ENCODE measurements around the gene PRKAR1B. TPM values are rescaled to one million over a fixed set of nuclear protein-coding genes. Genes with fewer than 3 reads are reported as not detected.
A peak's percentile ranks its signal among the peaks of the same experiment; 100 is the strongest.
"Not testable (repeated sequence)": the region's sequence is repeated elsewhere in the genome, so short reads cannot be mapped to it uniquely, and the experiment has no call there.

Gene PRKAR1B
- total RNA-seq, 2 donors from 2014 or later = 2.0 to 3.4 TPM

DNA sequence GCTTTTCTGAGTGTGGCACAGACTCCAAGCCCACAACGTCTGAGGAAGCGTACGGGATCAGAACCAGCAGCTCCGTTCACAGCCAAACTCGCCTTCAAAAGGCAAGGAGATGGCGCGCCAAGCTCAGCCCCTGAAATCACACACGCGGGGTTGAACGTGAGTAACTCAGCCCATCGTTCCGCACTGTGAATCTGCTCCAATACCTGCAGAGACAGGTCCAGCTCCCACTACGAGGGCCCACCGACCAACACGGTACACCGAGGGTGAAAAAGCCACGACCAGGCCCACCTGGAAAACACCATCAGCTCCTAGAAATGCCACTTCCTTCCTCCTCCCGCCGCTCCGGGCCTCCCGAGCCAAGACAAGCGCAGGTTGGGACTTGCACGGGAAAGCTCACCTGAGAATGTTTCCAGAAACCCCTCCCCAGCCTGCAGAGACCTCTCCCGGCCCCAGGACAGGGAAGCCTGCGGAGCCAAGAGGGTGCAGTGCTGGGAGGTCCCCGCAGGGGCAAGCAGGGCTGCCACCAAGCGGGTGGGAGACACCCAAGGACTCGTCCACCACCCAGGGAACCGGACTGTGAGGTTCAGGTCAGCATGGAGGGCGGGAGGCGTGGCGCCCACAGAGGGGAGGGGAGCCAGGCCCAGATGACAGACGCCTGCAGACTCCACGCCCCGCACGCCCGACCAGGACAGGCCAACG lies 113.5 kb downstream of the PRKAR1B start:
- H3K9me3 ChIP-seq = no peaks in the 10 kb centered on the region
- no peak overlapping the region for H3K4me3 ChIP-seq
- ATAC-seq (no peak), DNase-seq (no peak)
- H3K27me3 ChIP-seq = no peaks in the 10 kb centered on the region
- no peaks in the 10 kb centered on the region for H3K4me1 ChIP-seq
- 91 to 94% methylated on average over 20 to 37 of the region's 38 CpGs for WGBS, 2 donors
- TF ChIP-seq POLR2A (IDR thresholded peaks at IDR 0.05) = no peak
- TF ChIP-seq, protein P1, sequence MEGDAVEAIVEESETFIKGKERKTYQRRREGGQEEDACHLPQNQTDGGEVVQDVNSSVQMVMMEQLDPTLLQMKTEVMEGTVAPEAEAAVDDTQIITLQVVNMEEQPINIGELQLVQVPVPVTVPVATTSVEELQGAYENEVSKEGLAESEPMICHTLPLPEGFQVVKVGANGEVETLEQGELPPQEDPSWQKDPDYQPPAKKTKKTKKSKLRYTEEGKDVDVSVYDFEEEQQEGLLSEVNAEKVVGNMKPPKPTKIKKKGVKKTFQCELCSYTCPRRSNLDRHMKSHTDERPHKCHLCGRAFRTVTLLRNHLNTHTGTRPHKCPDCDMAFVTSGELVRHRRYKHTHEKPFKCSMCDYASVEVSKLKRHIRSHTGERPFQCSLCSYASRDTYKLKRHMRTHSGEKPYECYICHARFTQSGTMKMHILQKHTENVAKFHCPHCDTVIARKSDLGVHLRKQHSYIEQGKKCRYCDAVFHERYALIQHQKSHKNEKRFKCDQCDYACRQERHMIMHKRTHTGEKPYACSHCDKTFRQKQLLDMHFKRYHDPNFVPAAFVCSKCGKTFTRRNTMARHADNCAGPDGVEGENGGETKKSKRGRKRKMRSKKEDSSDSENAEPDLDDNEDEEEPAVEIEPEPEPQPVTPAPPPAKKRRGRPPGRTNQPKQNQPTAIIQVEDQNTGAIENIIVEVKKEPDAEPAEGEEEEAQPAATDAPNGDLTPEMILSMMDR (IDR thresholded peaks at IDR 0.05) = no peak
- no peaks in the 10 kb centered on the region for H3K36me3 ChIP-seq (replicated peaks in 1 of 2; ENCODE audit: insufficient read depth in 1 of 2, low read depth in 2 of 2)
- H3K27ac ChIP-seq = no peak overlapping the region
- intact Hi-C loops (cut with DNase I) = no loop called here

DNA sequence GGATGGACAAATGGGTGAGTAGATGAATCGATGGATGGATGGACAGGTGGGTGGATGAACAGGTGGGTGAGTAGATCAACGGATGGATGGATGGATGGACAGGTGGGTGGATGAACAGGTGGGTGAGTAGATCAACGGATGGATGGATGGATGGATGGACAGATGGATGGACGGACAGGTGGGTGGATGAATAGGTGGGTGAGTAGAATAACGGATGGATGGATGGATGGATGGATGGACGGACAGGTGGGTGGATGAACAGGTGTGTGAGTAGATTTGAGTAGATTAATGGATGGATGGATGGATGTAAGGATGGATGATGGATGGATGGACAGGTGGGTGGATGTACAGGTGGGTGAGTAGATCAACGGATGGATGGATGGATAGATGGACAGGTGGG lies 115.2 kb downstream of the PRKAR1B start:
- DNase-seq; intact Hi-C loops (cut with DNase I); H3K9me3 ChIP-seq; H3K27me3 ChIP-seq; H3K36me3 ChIP-seq (replicated peaks in 1 of 2; ENCODE audit: insufficient read depth in 1 of 2, low read depth in 2 of 2); H3K4me1 ChIP-seq; H3K4me3 ChIP-seq; ATAC-seq; H3K27ac ChIP-seq: not testable (repeated sequence)
- 78 to 91% methylated on average over 7 of the region's 7 CpGs for WGBS, 2 donors

DNA sequence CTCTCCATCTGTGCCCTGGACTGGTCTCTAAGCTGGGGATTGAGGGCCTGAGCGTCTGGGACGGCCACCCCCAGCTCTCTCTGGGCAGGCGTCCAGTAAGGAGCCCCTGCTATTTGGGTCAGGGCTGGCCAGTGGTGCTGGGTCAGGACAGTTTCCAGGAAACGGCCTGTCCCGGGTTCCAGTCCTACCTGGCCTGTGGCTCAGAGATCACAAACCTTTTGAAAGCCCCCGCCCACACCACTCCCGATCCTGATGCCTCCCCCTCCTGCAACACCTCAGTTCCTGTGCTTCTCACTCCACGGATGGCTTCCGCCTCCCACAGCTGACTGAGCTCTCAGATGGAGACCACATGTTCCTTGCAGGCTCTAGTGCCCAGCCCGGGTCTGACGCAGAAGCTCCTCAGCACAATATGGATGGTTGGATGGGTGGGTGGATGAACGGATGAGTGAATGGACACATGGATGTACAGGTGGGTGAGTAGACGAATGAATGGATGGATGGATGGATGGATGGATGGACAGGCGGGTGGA lies 115.7 kb downstream of the PRKAR1B start:
- ATAC-seq (no peak), DNase-seq (no peak)
- no peaks in the 10 kb centered on the region for H3K27me3 ChIP-seq
- H3K9me3 ChIP-seq = no peaks in the 10 kb centered on the region
- no peak overlapping the region for H3K4me3 ChIP-seq
- 83 to 91% methylated on average over 11 to 14 of the region's 14 CpGs for WGBS, 2 donors
- H3K36me3 ChIP-seq (replicated peaks in 1 of 2; ENCODE audit: insufficient read depth in 1 of 2, low read depth in 2 of 2) = no peaks in the 10 kb centered on the region
- TF ChIP-seq POLR2A (IDR thresholded peaks at IDR 0.05) = no peak
- TF ChIP-seq, protein P1 (IDR thresholded peaks at IDR 0.05) = no peak
- no peak overlapping the region for H3K27ac ChIP-seq
- H3K4me1 ChIP-seq = no peaks in the 10 kb centered on the region
- intact Hi-C loops (cut with DNase I) = no loop called here

DNA sequence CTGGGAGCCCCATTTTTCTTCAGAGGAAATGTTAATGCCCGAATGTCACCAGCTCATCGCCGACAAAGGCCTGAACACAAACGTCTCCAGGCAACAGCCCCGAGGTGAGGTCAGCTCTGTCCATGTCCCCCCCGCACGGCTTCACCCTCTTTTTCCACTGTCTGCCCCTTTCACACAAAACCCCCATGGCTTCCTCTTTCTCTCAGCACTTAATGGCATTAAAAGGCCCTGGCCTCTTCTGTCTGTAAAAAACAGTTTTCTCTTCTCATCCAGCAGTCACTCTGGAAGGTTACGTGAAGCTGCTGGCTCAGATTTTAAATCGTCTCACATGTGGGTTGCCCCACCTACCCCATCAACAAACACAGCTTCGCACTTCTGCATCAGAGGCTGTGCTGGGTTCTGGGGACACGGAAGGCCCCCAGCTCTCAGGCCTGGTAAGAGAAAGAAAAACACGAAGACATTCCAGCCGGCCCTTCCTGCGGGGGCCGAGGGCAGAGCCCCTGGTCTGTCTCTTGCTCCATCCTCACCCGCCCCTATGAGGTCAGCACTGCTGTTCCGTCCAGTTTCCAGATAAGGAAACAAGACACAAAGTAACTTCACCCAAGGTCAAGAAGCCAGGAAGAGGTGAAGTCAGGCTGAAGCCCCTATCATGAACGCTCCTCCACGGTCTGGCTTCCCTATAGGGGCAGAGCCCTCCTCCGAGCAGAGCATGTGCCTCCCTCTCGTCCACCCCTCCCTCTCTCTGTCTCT lies 116.4 kb downstream of the PRKAR1B start:
- TF ChIP-seq POLR2A (IDR thresholded peaks at IDR 0.05) = no peak
- TF ChIP-seq, protein P1 (IDR thresholded peaks at IDR 0.05) = no peak
- ATAC-seq (peak; percentile 57), DNase-seq (no peak)
- intact Hi-C loops (cut with DNase I) = no loop called here
- Histone ChIP-seq H3K9me3 (no peaks in the 10 kb centered on the region), H3K4me3 (no peak overlapping the region), H3K4me1 (no peaks in the 10 kb centered on the region), H3K27ac (no peak overlapping the region), H3K27me3 (no peaks in the 10 kb centered on the region), H3K36me3 (replicated peaks in 1 of 2; ENCODE audit: insufficient read depth in 1 of 2, low read depth in 2 of 2) (no peaks in the 10 kb centered on the region)
- WGBS, 2 donors = 70 to 76% methylated on average over 20 to 21 of the region's 21 CpGs

DNA sequence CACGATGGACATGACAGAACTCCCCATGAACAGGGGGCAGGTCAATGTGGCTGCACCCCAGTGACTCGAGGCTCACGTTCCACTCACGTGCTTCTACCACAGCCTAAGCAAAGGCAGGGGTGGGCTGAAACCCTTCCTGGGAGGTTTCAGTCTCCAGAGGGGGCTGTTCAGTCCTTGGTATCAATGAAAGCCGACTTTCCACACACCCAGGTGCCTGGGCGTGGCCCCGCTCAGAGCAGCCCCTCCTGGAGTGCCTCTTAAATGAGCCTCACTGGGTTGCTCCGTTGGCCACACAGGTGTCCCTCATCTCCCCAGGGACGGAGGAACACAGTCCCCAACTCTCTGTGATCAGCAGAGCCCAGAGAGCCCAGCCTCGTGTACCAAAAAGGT lies 116.9 kb downstream of the PRKAR1B start:
- Histone ChIP-seq H3K4me1 (no peaks in the 10 kb centered on the region), H3K27ac (no peak overlapping the region), H3K4me3 (no peak overlapping the region), H3K36me3 (replicated peaks in 1 of 2; ENCODE audit: insufficient read depth in 1 of 2, low read depth in 2 of 2) (no peaks in the 10 kb centered on the region), H3K27me3 (no peaks in the 10 kb centered on the region), H3K9me3 (no peaks in the 10 kb centered on the region)
- DNase-seq = no peak
- ATAC-seq = no peak
- intact Hi-C loops (cut with DNase I) = no loop called here
- TF ChIP-seq, protein P1 (IDR thresholded peaks at IDR 0.05) = no peak
- TF ChIP-seq POLR2A (IDR thresholded peaks at IDR 0.05) = no peak
- 78 to 84% methylated on average over 7 to 9 of the region's 10 CpGs for WGBS, 2 donors
